CD4-positive, alpha-beta memory T cell (primary cell): Measurements from ENCODE around the gene FAM174C. TPM values are rescaled to one million over a fixed set of nuclear protein-coding genes. Genes with fewer than 3 reads are reported as not detected.

Experiments used
- CTCF ChIA-PET: fragments of 350-600 bp; sonication (Branson Sonifier 250); formaldehyde crosslinking; loops from one replicate; lab custom pipeline; 2021; ENCODE audit warnings: inconsistent platforms; ENCODE audit not compliant: partially characterized antibody; lab: Charles Lee
- POLR2A ChIA-PET: fragments of 350-600 bp; sonication (Branson Sonifier 250); formaldehyde crosslinking; loops from one replicate; lab custom pipeline; 2021; ENCODE audit not compliant: partially characterized antibody; lab: Charles Lee
- DNase-seq, 5 donors: peaks; one replicate each; pipeline versions ENCODE4 v3.0.0 to v3.0.0-alpha.2; 2020 to 2022; ENCODE audit warnings: mixed read lengths in 1 of 5
- H3K27ac ChIP-seq: one replicate; pipeline ENCODE4 v1.7.0; 2013; ENCODE audit warnings: low read depth, low read length
- H3K27me3 ChIP-seq: 2 replicates; pipeline ENCODE4 v1.7.0; 2013; ENCODE audit warnings: mild to moderate bottlenecking, low read length, moderate library complexity; ENCODE audit not compliant: insufficient read depth
- H3K36me3 ChIP-seq: 2 replicates; pipeline ENCODE4 v1.7.0; 2013; ENCODE audit warnings: mild to moderate bottlenecking, low read length, moderate library complexity; ENCODE audit not compliant: insufficient read depth
- H3K4me1 ChIP-seq: 2 replicates; pipeline ENCODE4 v1.7.0; 2013; ENCODE audit warnings: mild to moderate bottlenecking, low read length, moderate library complexity; ENCODE audit not compliant: insufficient read depth
- H3K4me3 ChIP-seq, 2 donors: one replicate each; pipeline ENCODE4 v1.7.0; 2013; ENCODE audit warnings: low read length in 2 of 2, mild to moderate bottlenecking in 1 of 2
- H3K9me3 ChIP-seq, 2 donors: one replicate each; pipeline ENCODE4 v1.7.0; 2013; ENCODE audit warnings: low read length in 2 of 2, control low read depth in 1 of 2; ENCODE audit not compliant: control insufficient read depth in 1 of 2
- H3K27ac Mint-ChIP-seq, 7 donors: one replicate each; pipeline ENCODE4 v1.8.0; 2020 to 2021; ENCODE audit warnings: mixed read lengths in 7 of 7, mild to moderate bottlenecking in 6 of 7, inconsistent platforms in 3 of 7, moderate library complexity in 3 of 7
- H3K27me3 Mint-ChIP-seq, 2 donors: one replicate each; pipeline ENCODE4 v1.8.0; 2020 to 2021; ENCODE audit warnings: mixed read lengths in 2 of 2
- H3K36me3 Mint-ChIP-seq, 2 donors: one replicate each; pipeline ENCODE4 v1.8.0; 2020 to 2021; ENCODE audit warnings: mixed read lengths in 2 of 2, inconsistent platforms in 1 of 2, mild to moderate bottlenecking in 1 of 2
- H3K4me1 Mint-ChIP-seq, 4 donors: one replicate each; pipeline ENCODE4 v1.8.0; 2020 to 2021; ENCODE audit warnings: mixed read lengths in 4 of 4, mild to moderate bottlenecking in 1 of 4
- H3K4me3 Mint-ChIP-seq, 8 donors: one replicate each; pipeline ENCODE4 v1.8.0; 2020 to 2021; ENCODE audit warnings: mixed read lengths in 8 of 8, mild to moderate bottlenecking in 7 of 8, moderate library complexity in 6 of 8, inconsistent platforms in 3 of 8
- H3K9me3 Mint-ChIP-seq, 8 donors: one replicate each; pipeline ENCODE4 v1.8.0; 2020 to 2021; ENCODE audit warnings: mixed read lengths in 8 of 8, mild to moderate bottlenecking in 5 of 8, inconsistent platforms in 3 of 8, moderate library complexity in 1 of 8
- intact Hi-C: fragments of 100-400 bp; cut with micrococcal nuclease; formaldehyde crosslinking; loops from one replicate; pipeline ENCODE4 v1.15.1; 2023
- polyA plus RNA-seq, 2 donors: library from polyadenylated mRNA; unstranded; fragments of 300-500 nt; fragmentation: Illumina TruSeq; gene quantifications; one replicate each; pipeline ENCODE4 v1.2.3, GENCODE V29; 2021
- total RNA-seq, 2 experiments: library from RNA; stranded (reverse); gene quantifications; one replicate each; pipeline ENCODE4 v1.2.3, GENCODE V29; 2021

Gene FAM174C
- total and polyA plus RNA-seq, 4 experiments from 2014 or later, result 50.5 to 114 (median 55.7) TPM

- CTCF ChIA-PET, result no interaction called here
- H3K36me3 ChIP-seq, result no peaks in the 10 kb centered on the region
- H3K4me1 ChIP-seq, result no peaks in the 10 kb centered on the region
- H3K27ac ChIP-seq, result no peak overlapping the region
- no peak for DNase-seq
- no peak overlapping the region for H3K27ac Mint-ChIP-seq
- no peaks in the 10 kb centered on the region for H3K9me3 ChIP-seq
- no peaks in the 10 kb centered on the region for H3K27me3 ChIP-seq
- H3K36me3 Mint-ChIP-seq, result peaks cover 0 to 2% of the 10 kb centered on the region in 2 donors
- POLR2A ChIA-PET, result interaction anchor here (0.9 kb wide), 1 partner anchor 12 kb away, joined by 3 read pairs; the partner anchor contains the start of gene ATP5F1D
- H3K27me3 Mint-ChIP-seq, result no peaks in the 10 kb centered on the region
- H3K4me3 Mint-ChIP-seq, result no peak overlapping the region
- H3K4me1 Mint-ChIP-seq, result peaks cover 0 to 4% (median 0%) of the 10 kb centered on the region in 4 donors
- intact Hi-C loops, result no loop called here
- no peaks in the 10 kb centered on the region for H3K9me3 Mint-ChIP-seq
- no peak overlapping the region for H3K4me3 ChIP-seq
Measured at GRCh38 chr19:1229924-1230782, 45.2 kb upstream of the FAM174C start.

- H3K27me3 Mint-ChIP-seq, result no peaks in the 10 kb centered on the region
- no peak for DNase-seq
- no peak overlapping the region for H3K4me3 ChIP-seq
- H3K4me1 Mint-ChIP-seq, result peaks cover 0 to 4% (median 0%) of the 10 kb centered on the region in 4 donors
- no peaks in the 10 kb centered on the region for H3K36me3 ChIP-seq
- H3K4me1 ChIP-seq, result no peaks in the 10 kb centered on the region
- CTCF ChIA-PET, result no interaction called here
- H3K4me3 Mint-ChIP-seq, result no peak overlapping the region
- no peak overlapping the region for H3K27ac ChIP-seq
- intact Hi-C loops, result no loop called here
- no peak overlapping the region for H3K27ac Mint-ChIP-seq
- peaks cover 0 to under 1% (median 0%) of the 10 kb centered on the region in 8 donors for H3K9me3 Mint-ChIP-seq
- H3K36me3 Mint-ChIP-seq, result no peaks in the 10 kb centered on the region
- H3K9me3 ChIP-seq, result no peaks in the 10 kb centered on the region
- POLR2A ChIA-PET, result no interaction called here
- no peaks in the 10 kb centered on the region for H3K27me3 ChIP-seq
Measured at GRCh38 chr19:1230783-1231489, 44.4 kb upstream of the FAM174C start.

GRCh38 chr19:1231729-1232637, 43.3 kb upstream of the FAM174C start:
- H3K36me3 Mint-ChIP-seq, result no peaks in the 10 kb centered on the region
- H3K27ac Mint-ChIP-seq, result peak overlapping the region in 4 of 7 donors; percentile 13 to 44 (median 32)
- Histone ChIP-seq H3K9me3 (no peaks in the 10 kb centered on the region), H3K27ac (no peak overlapping the region), H3K36me3 (no peaks in the 10 kb centered on the region), H3K4me1 (no peaks in the 10 kb centered on the region), H3K4me3 (no peak overlapping the region), H3K27me3 (no peaks in the 10 kb centered on the region)
- H3K9me3 Mint-ChIP-seq, result peaks cover 0 to 1% (median 0%) of the 10 kb centered on the region in 8 donors
- CTCF ChIA-PET, result no interaction called here
- POLR2A ChIA-PET, result interaction anchor here (1.0 kb wide), 1 partner anchor 18 kb away, joined by 3 read pairs; no protein-coding TSS in a partner anchor
- H3K4me1 Mint-ChIP-seq, result peaks cover 0 to 4% (median 0%) of the 10 kb centered on the region in 4 donors
- DNase-seq, result no peak
- intact Hi-C loops, result no loop called here
- H3K27me3 Mint-ChIP-seq, result no peaks in the 10 kb centered on the region
- no peak overlapping the region for H3K4me3 Mint-ChIP-seq

- no peak overlapping the region for H3K4me3 Mint-ChIP-seq
Measured at GRCh38 chr19:1232652-1233072, 42.7 kb upstream of the FAM174C start.

GRCh38 chr19:1233115-1233667, 42.1 kb upstream of the FAM174C start:
- ChIA-PET CTCF (no interaction called here), POLR2A (interaction anchor here (0.6 to 1.2 kb wide), 2 partner anchors 108 to 129 kb away, joined by 3 read pairs; no protein-coding TSS in a partner anchor)
- H3K27me3 Mint-ChIP-seq, result no peaks in the 10 kb centered on the region
- peaks cover 0 to 1% (median 0%) of the 10 kb centered on the region in 8 donors for H3K9me3 Mint-ChIP-seq
- Histone ChIP-seq H3K27ac (no peak overlapping the region), H3K4me3 (no peak overlapping the region), H3K36me3 (no peaks in the 10 kb centered on the region), H3K4me1 (peaks cover 2% of the 10 kb centered on the region), H3K27me3 (no peaks in the 10 kb centered on the region), H3K9me3 (no peaks in the 10 kb centered on the region)
- no peak overlapping the region for H3K4me3 Mint-ChIP-seq
- no peaks in the 10 kb centered on the region for H3K36me3 Mint-ChIP-seq
- intact Hi-C loops, result no loop called here
- no peak overlapping the region for H3K27ac Mint-ChIP-seq
- peaks cover 0 to 5% (median under 1%) of the 10 kb centered on the region in 4 donors for H3K4me1 Mint-ChIP-seq
- DNase-seq, result no peak

More at GRCh38 chr19:1232652-1233072, 42.7 kb upstream of the FAM174C start:
- ChIA-PET CTCF (no interaction called here), POLR2A (interaction anchor here (0.6 to 1.2 kb wide), 3 partner anchors 19 to 129 kb away, joined by 3 read pairs; no protein-coding TSS in a partner anchor)
- no peaks in the 10 kb centered on the region for H3K4me1 ChIP-seq
- no peak overlapping the region for H3K4me3 ChIP-seq
- no peak overlapping the region for H3K27ac ChIP-seq
- no peak for DNase-seq
- Mint-ChIP-seq H3K27me3 (no peaks in the 10 kb centered on the region), H3K27ac (peak overlapping the region in 3 of 7 donors; percentile 13 to 44 (median 23)), H3K36me3 (no peaks in the 10 kb centered on the region), H3K9me3 (peaks cover 0 to 1% (median 0%) of the 10 kb centered on the region in 8 donors), H3K4me1 (peaks cover 0 to 4% (median 0%) of the 10 kb centered on the region in 4 donors)
- no peaks in the 10 kb centered on the region for H3K9me3 ChIP-seq
- intact Hi-C loops, result no loop called here
- H3K27me3 ChIP-seq, result no peaks in the 10 kb centered on the region
- no peaks in the 10 kb centered on the region for H3K36me3 ChIP-seq

- peaks cover 6 to 16% (median 9%) of the 10 kb centered on the region in 4 donors for H3K4me1 Mint-ChIP-seq
- Histone ChIP-seq H3K36me3 (no peaks in the 10 kb centered on the region), H3K4me1 (peaks cover 7% of the 10 kb centered on the region), H3K27ac (no peak overlapping the region), H3K4me3 (no peak overlapping the region), H3K9me3 (no peaks in the 10 kb centered on the region), H3K27me3 (no peaks in the 10 kb centered on the region)
- POLR2A ChIA-PET, result no interaction called here
- no peak for DNase-seq
- H3K27ac Mint-ChIP-seq, result no peak overlapping the region
- peaks cover 6 to 7% of the 10 kb centered on the region in 2 donors for H3K27me3 Mint-ChIP-seq
- no peak overlapping the region for H3K4me3 Mint-ChIP-seq
- CTCF ChIA-PET, result no interaction called here
- intact Hi-C loops, result no loop called here
- no peaks in the 10 kb centered on the region for H3K36me3 Mint-ChIP-seq
- peaks cover 0 to 3% (median 0%) of the 10 kb centered on the region in 8 donors for H3K9me3 Mint-ChIP-seq
Measured at GRCh38 chr19:1234051-1234954, 41.0 kb upstream of the FAM174C start.
